NCI-H82 (cell line): ENCODE results near the gene IFT122.
A peak's percentile ranks its signal among the peaks of the same experiment; 100 is the strongest.

Source experiments
- DNase-seq: peaks from one replicate; lab custom pipeline; 2025; lab: John Stamatoyannopoulos, UW

Gene IFT122

GRCh38 chr3:129556890-129557547, 117.0 kb downstream of the IFT122 start:
- no peak for DNase-seq

- DNase-seq = no peak
Observed at GRCh38 chr3:129557548-129557894, 117.5 kb downstream of the IFT122 start.

- no peak for DNase-seq
Observed at GRCh38 chr3:129558081-129558771, 118.2 kb downstream of the IFT122 start.

- DNase-seq = peak; percentile 24
Observed at GRCh38 chr3:129558772-129559564, 118.9 kb downstream of the IFT122 start.

- no peak for DNase-seq
Observed at GRCh38 chr3:129559565-129560079, 119.6 kb downstream of the IFT122 start.

GRCh38 chr3:129560269-129560787, 120.3 kb downstream of the IFT122 start:
- DNase-seq = peak; percentile 45

GRCh38 chr3:129560911-129561594, 121.0 kb downstream of the IFT122 start:
- DNase-seq = peak; percentile 57

- DNase-seq = no peak
Observed at GRCh38 chr3:129561619-129562248, 121.7 kb downstream of the IFT122 start.

- DNase-seq = no peak
Observed at GRCh38 chr3:129562803-129563202, 122.8 kb downstream of the IFT122 start.

GRCh38 chr3:129563332-129563731, 123.3 kb downstream of the IFT122 start:
- no peak for DNase-seq

- no peak for DNase-seq
Observed at GRCh38 chr3:129563850-129564535, 124.0 kb downstream of the IFT122 start.

GRCh38 chr3:129564981-129565644, 125.1 kb downstream of the IFT122 start:
- DNase-seq = no peak

- no peak for DNase-seq
Observed at GRCh38 chr3:129565902-129566301, 125.9 kb downstream of the IFT122 start.

- no peak for DNase-seq
Observed at GRCh38 chr3:129567176-129567705, 127.2 kb downstream of the IFT122 start.

GRCh38 chr3:129567939-129568338, 127.9 kb downstream of the IFT122 start:
- DNase-seq = no peak

GRCh38 chr3:129569856-129570255, 129.8 kb downstream of the IFT122 start:
- no peak for DNase-seq
